Epithelial cell of proximal tubule (primary cell): ENCODE measurements around the gene ARHGEF4. TPM values are rescaled to one million over a fixed set of nuclear protein-coding genes. Genes with fewer than 3 reads are reported as not detected.

ENCODE experiments used
- DNase-seq: peaks from one replicate; pipeline ENCODE4 v3.0.0-alpha.2; 2011; ENCODE audit warnings: low read depth
- H3K4me3 ChIP-seq: 2 replicates; pipeline ENCODE4 v1.5.1; 2011; ENCODE audit warnings: low read depth, mild to moderate bottlenecking, low read length
- total RNA-seq: library from RNA; depleted of rRNA; stranded (reverse); fragments of >200 nt; gene quantifications from 2 replicates; pipeline ENCODE4 v1.2.3, GENCODE V29; 2015
- TF ChIP-seq, protein P1 (sequence below): conservative IDR thresholded peaks from 2 replicates; pipeline ENCODE4 v1.5.1; 2012; ENCODE audit warnings: low read depth, mild to moderate bottlenecking, low read length

ARHGEF4 gene
- total RNA-seq, 1 donor from 2014 or later: 2.1 TPM

- TF ChIP-seq, protein P1, sequence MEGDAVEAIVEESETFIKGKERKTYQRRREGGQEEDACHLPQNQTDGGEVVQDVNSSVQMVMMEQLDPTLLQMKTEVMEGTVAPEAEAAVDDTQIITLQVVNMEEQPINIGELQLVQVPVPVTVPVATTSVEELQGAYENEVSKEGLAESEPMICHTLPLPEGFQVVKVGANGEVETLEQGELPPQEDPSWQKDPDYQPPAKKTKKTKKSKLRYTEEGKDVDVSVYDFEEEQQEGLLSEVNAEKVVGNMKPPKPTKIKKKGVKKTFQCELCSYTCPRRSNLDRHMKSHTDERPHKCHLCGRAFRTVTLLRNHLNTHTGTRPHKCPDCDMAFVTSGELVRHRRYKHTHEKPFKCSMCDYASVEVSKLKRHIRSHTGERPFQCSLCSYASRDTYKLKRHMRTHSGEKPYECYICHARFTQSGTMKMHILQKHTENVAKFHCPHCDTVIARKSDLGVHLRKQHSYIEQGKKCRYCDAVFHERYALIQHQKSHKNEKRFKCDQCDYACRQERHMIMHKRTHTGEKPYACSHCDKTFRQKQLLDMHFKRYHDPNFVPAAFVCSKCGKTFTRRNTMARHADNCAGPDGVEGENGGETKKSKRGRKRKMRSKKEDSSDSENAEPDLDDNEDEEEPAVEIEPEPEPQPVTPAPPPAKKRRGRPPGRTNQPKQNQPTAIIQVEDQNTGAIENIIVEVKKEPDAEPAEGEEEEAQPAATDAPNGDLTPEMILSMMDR: no peak
- H3K4me3 ChIP-seq: no peak overlapping the region
- no peak for DNase-seq
Observed at GRCh38 chr2:130997198-130997597, 160.5 kb downstream of the ARHGEF4 start.

DNA sequence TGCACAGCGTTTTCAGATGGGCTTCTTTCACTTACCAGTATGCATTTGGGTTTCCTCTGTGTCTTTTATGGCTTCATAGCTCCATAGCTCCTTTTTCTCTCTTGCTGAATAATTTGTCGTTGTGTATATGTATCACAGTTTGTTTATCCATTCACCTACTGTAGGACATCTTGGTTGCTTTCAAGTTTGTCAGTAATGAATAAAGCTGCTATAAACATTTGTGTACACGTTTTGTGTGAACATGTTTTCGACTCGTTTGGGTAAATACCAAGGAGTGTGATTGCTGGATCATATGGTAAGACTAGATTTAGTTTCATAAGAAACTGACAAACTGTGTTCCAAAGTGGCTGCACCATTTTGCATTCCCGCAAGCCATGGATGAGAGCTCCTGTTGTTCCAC lies 161.8 kb downstream of the ARHGEF4 start:
- TF ChIP-seq, protein P1: no peak
- H3K4me3 ChIP-seq: no peak overlapping the region
- DNase-seq: no peak

- DNase-seq: no peak
- TF ChIP-seq, protein P1: no peak
- no peak overlapping the region for H3K4me3 ChIP-seq
Observed at GRCh38 chr2:131004446-131005209, 167.9 kb downstream of the ARHGEF4 start.

DNA sequence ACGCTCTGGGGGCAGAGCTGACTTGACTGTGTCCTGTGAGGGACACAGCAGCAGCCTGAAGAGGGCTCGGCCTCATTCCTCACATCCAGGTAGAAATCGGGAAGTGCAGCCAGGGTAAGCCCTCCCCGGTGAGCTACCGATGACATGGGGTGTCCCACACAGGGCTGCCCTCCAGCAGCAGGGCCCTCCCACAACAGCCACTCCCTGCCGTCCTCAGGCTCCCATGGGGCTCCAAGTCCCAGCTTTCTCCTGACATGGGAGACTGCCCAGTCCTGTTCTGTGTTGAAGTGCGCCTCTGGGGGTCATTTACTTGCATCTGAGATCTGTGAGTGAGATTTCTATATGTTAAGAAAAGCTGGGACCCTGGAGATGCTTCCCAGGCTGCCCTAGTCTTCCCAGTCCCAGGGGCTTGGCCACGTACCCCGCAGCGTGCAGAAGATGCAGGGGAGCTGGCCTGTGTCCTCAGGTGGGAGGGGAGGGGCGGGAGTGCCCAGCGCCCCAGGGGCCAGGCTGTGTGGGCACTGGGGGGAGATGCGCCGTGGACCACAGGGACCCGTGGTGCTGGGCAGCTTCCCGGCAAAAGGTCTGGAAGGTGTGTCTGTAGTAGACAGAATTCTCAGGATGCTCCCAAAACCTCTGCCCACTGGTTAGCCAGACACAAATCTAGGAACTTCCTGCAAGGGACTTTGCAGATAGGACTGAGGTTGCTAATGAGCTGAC lies 168.7 kb downstream of the ARHGEF4 start:
- no peak overlapping the region for H3K4me3 ChIP-seq
- no peak for DNase-seq
- TF ChIP-seq, protein P1: no peak

GRCh38 chr2:131006561-131006960 lies 169.8 kb downstream of the ARHGEF4 start:
- no peak for DNase-seq
- no peak overlapping the region for H3K4me3 ChIP-seq
- TF ChIP-seq, protein P1: no peak

- no peak overlapping the region for H3K4me3 ChIP-seq
- no peak for DNase-seq
- TF ChIP-seq, protein P1: no peak
Observed at GRCh38 chr2:131008967-131009366, 172.3 kb downstream of the ARHGEF4 start.
